Right hindlimb (tissue), 1 donor: ENCODE measurements around the gene TBC1D14.

Experiments used
- DNase-seq: peaks from one replicate; pipeline ENCODE4 v3.0.0-alpha.2; 2018

TBC1D14 gene

GRCh38 chr4:6984612-6985425, 75.2 kb downstream of the TBC1D14 start:
- DNase-seq = no peak

- peak; percentile 43 for DNase-seq
These were observed 76.6 kb downstream of the TBC1D14 start for GRCh38 chr4:6986072-6986780.

- DNase-seq = peak; percentile 96
These were observed 77.4 kb downstream of the TBC1D14 start for GRCh38 chr4:6986781-6987587.

- DNase-seq = no peak
These were observed 77.9 kb downstream of the TBC1D14 start for GRCh38 chr4:6987588-6987961.

- no peak for DNase-seq
These were observed 78.5 kb downstream of the TBC1D14 start for GRCh38 chr4:6988016-6988715.

GRCh38 chr4:6989331-6989923, 79.8 kb downstream of the TBC1D14 start:
- no peak for DNase-seq

- no peak for DNase-seq
These were observed 81.0 kb downstream of the TBC1D14 start for GRCh38 chr4:6990661-6991060.

GRCh38 chr4:6991249-6991648, 81.6 kb downstream of the TBC1D14 start:
- DNase-seq = no peak

GRCh38 chr4:6991771-6992557, 82.3 kb downstream of the TBC1D14 start:
- DNase-seq = peak; percentile 41

GRCh38 chr4:6992728-6993677, 83.4 kb downstream of the TBC1D14 start:
- no peak for DNase-seq

GRCh38 chr4:6996481-6996880, 86.9 kb downstream of the TBC1D14 start:
- DNase-seq = no peak

- DNase-seq = no peak
These were observed 89.8 kb downstream of the TBC1D14 start for GRCh38 chr4:6999172-7000086.

- DNase-seq = no peak
These were observed 91.0 kb downstream of the TBC1D14 start for GRCh38 chr4:7000421-7001176.

- no peak for DNase-seq
These were observed 91.6 kb downstream of the TBC1D14 start for GRCh38 chr4:7001271-7001670.

GRCh38 chr4:7002336-7002735, 92.7 kb downstream of the TBC1D14 start:
- no peak for DNase-seq

- DNase-seq = no peak
These were observed 93.7 kb downstream of the TBC1D14 start for GRCh38 chr4:7003176-7003878.

GRCh38 chr4:7003879-7004240, 94.2 kb downstream of the TBC1D14 start:
- DNase-seq = no peak

GRCh38 chr4:7004331-7004730, 94.7 kb downstream of the TBC1D14 start:
- DNase-seq = no peak
